ENCODE data around the gene SLX4IP. TPM values are rescaled to one million over a fixed set of nuclear protein-coding genes. Genes with fewer than 3 reads are reported as not detected.
A peak's percentile ranks its signal among the peaks of the same experiment; 100 is the strongest.

SLX4IP gene
- total and polyA plus RNA-seq, 2 of the 13 experiments (the other 11 are each of a cell fraction or from before 2014, with no cell fraction given): 3.6 to 7.3 TPM

- TF ChIP-seq ZNF558 (CRISPR knock-in tag; IDR thresholded peaks at IDR 0.05; ENCODE audit: borderline replicate concordance) (0 out of 2 replicates have a peak, but pooled peaks have one; percentile 69), RAD21 (CRISPR knock-in tag; IDR thresholded peaks at IDR 0.05) (peak; percentile 60; the same call in 1 of the 2 replicates), REST (IDR thresholded peaks at IDR 0.05; ENCODE audit: borderline replicate concordance in 1 of 2, low read depth in 1 of 2, low read length in 2 of 2) (peak in 1 of 2 experiments; percentile 81; a peak in 2 of 4 replicates), MAFG (CRISPR knock-in tag; IDR thresholded peaks at IDR 0.05) (no peak), KDM4B (CRISPR knock-in tag; IDR thresholded peaks at IDR 0.05) (peak; percentile 94), TP53 (CRISPR knock-in tag; conservative IDR thresholded peaks at IDR 0.05) (no peak), TFDP2 (CRISPR knock-in tag; IDR thresholded peaks at IDR 0.05) (peak; percentile 76; the same call in 1 of the 2 replicates), SNAI1 (CRISPR knock-in tag; IDR thresholded peaks at IDR 0.05; ENCODE audit: borderline replicate concordance) (no peak), HMGA1 (CRISPR knock-in tag; conservative IDR thresholded peaks at IDR 0.05) (no peak), NR3C1 (CRISPR knock-in tag; IDR thresholded peaks at IDR 0.05) (no peak), STAG1 (CRISPR knock-in tag; IDR thresholded peaks at IDR 0.05) (peak; percentile 49), PHF5A (CRISPR knock-in tag; IDR thresholded peaks at IDR 0.05; ENCODE audit: low read depth, unreplicated experiment) (peak; percentile 99), ZNF225 (CRISPR knock-in tag; IDR thresholded peaks at IDR 0.05) (no peak), YEATS2 (CRISPR knock-in tag; IDR thresholded peaks at IDR 0.05; ENCODE audit: borderline replicate concordance) (peak; percentile 86; the same call in 1 of the 2 replicates), KMT2A (CRISPR knock-in tag; IDR thresholded peaks at IDR 0.05) (peak; percentile 79), ZNF512 (CRISPR knock-in tag; IDR thresholded peaks at IDR 0.05) (peak; percentile 78; the same call in 1 of the 2 replicates), GLI4 (CRISPR knock-in tag; IDR thresholded peaks at IDR 0.05; ENCODE audit: borderline replicate concordance) (no peak), POGK (CRISPR knock-in tag; conservative IDR thresholded peaks at IDR 0.05) (peak; percentile 55), RBAK (CRISPR knock-in tag; IDR thresholded peaks at IDR 0.05) (peak; percentile 11; the same call in 1 of the 2 replicates)
- TF ChIP-seq, protein P1, sequence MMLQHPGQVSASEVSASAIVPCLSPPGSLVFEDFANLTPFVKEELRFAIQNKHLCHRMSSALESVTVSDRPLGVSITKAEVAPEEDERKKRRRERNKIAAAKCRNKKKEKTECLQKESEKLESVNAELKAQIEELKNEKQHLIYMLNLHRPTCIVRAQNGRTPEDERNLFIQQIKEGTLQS (CRISPR knock-in tag; IDR thresholded peaks at IDR 0.05): peak; percentile 92
These were observed 169.1 kb downstream of the SLX4IP start (continued) for GRCh38 chr20:10603971-10604864.
